K562 (cell line): Measurements from ENCODE around the gene PPP1R13B. TPM values are rescaled to one million over a fixed set of nuclear protein-coding genes. Genes with fewer than 3 reads are reported as not detected.

Source experiments
- ATAC-seq: fragments of 200-7000 bp; cut with Tn5 transposase; 3 replicates; pipeline ENCODE4 v1.9.1; 2020; ENCODE audit warnings: moderate library complexity
- BruUV-seq: library from RNA; stranded (reverse); fragments of 400-500 nt; replicated peaks from 2 replicates; lab custom pipeline; 2021; lab: Mats Ljungman, UMichigan
- CTCF ChIA-PET: fragments of 300-600 bp; formaldehyde crosslinking; extraction: SDS; loops from one replicate; lab custom pipeline; 2021; ENCODE audit warnings: low intra/inter-chr PET ratio; lab: Yijun Ruan, JAX
- POLR2A ChIA-PET: fragments of 300-600, 350-650 bp; sonication (Branson Sonifier 250); formaldehyde crosslinking; extraction: SDS; loops from one replicate; lab custom pipeline; 2021; ENCODE audit warnings: antibody characterized with exemption, inconsistent platforms; lab: Yijun Ruan, JAX
- DNase-seq, 4 experiments: peaks; one replicate each; pipeline versions ENCODE4 v3.0.0 to v3.0.0-alpha.2; 2011 to 2018; ENCODE audit warnings: low spot score in 3 of 4, mixed read lengths in 3 of 4; ENCODE audit errors: extremely low read depth in 1 of 4
- FAIRE-seq: peaks from 2 replicates; lab custom pipeline; 2011; peaks lifted over from hg19 to GRCh38; lab: Jason Lieb, UNC
- H2AFZ ChIP-seq: 2 replicates; pipeline ENCODE4 v1.6.0; 2011; ENCODE audit warnings: low read depth, low read length, control low read depth, inconsistent platforms
- H3K27ac ChIP-seq: fragments of 200-600 bp; 3 replicates; pipeline ENCODE4 v1.8.0; 2011; ENCODE audit warnings: low read depth, mild to moderate bottlenecking, control low read depth, inconsistent platforms, low read length, moderate library complexity, mixed read lengths; ENCODE audit errors: extremely low read depth
- H3K27me3 ChIP-seq, 2 experiments: fragments of 300-600 bp in 1 of 2; 2 replicates in 1 of 2; 3 replicates in 1 of 2; pipeline versions ENCODE4 v1.6.0 to v1.8.0; 2011; ENCODE audit warnings: inconsistent platforms in 2 of 2, low read length in 2 of 2, mild to moderate bottlenecking in 1 of 2, mixed read lengths in 1 of 2, moderate library complexity in 1 of 2; ENCODE audit not compliant: control insufficient read depth in 2 of 2, insufficient read depth in 2 of 2
- H3K36me3 ChIP-seq: fragments of 300-600 bp; 3 replicates; pipeline ENCODE4 v1.8.0; 2011; ENCODE audit warnings: mild to moderate bottlenecking, low read length, inconsistent platforms; ENCODE audit not compliant: control insufficient read depth, insufficient read depth
- H3K4me1 ChIP-seq, 2 experiments: fragments of 200-600 bp in 1 of 2; replicated peaks in 1 of 2; 2 replicates in 1 of 2; 3 replicates in 1 of 2; pipeline versions ENCODE4 v1.5.1 to v1.8.0; 2011; ENCODE audit warnings: inconsistent platforms in 2 of 2, low read length in 2 of 2, mild to moderate bottlenecking in 1 of 2, mixed read lengths in 1 of 2, moderate library complexity in 1 of 2; ENCODE audit not compliant: control insufficient read depth in 2 of 2, insufficient read depth in 2 of 2
- H3K4me2 ChIP-seq: 2 replicates; pipeline ENCODE4 v1.6.1; 2011; ENCODE audit warnings: low read length, control low read depth, inconsistent platforms, mixed read lengths; ENCODE audit not compliant: insufficient read depth
- H3K4me3 ChIP-seq: fragments of 200-600 bp; sonication (generic), shearing (Covaris generic); 2 replicates; pipeline ENCODE4 v1.5.1; 2016; ENCODE audit warnings: control low read depth, inconsistent platforms
- H3K79me2 ChIP-seq: fragments of 200-600 bp; 3 replicates; pipeline ENCODE4 v1.8.0; 2011; ENCODE audit warnings: low read length, inconsistent platforms; ENCODE audit not compliant: control insufficient read depth, insufficient read depth
- H3K9ac ChIP-seq, 2 experiments: 2 replicates each; pipeline versions ENCODE4 v1.6.0 to v1.6.1; 2011; ENCODE audit warnings: low read depth in 2 of 2, low read length in 2 of 2, control low read depth in 1 of 2, inconsistent platforms in 1 of 2, mild to moderate bottlenecking in 1 of 2, mixed read lengths in 1 of 2; ENCODE audit not compliant: insufficient read depth in 1 of 2
- H3K9me1 ChIP-seq: one replicate; pipeline ENCODE4 v1.6.0; 2011; ENCODE audit warnings: inconsistent platforms, mild to moderate bottlenecking, low read length, moderate library complexity; ENCODE audit not compliant: control insufficient read depth, insufficient read depth
- H3K9me3 ChIP-seq: replicated peaks from 2 replicates; pipeline ENCODE4 v1.5.1; 2011; ENCODE audit warnings: low read depth, low read length, inconsistent platforms; ENCODE audit not compliant: control insufficient read depth, insufficient read depth
- H4K20me1 ChIP-seq: replicated peaks from 2 replicates; pipeline ENCODE4 v1.6.1; 2011; ENCODE audit warnings: low read length, inconsistent platforms, mixed read lengths; ENCODE audit not compliant: control insufficient read depth, insufficient read depth
- ATF1 ChIP-seq, 2 experiments: fragments of 450-650 bp in 1 of 2; IDR thresholded peaks; 2 replicates each; pipeline ENCODE4 v1.6.1; 2016; ENCODE audit warnings: missing compliant biosample characterization in 1 of 2, missing genetic modification characterization in 1 of 2
- CREB1 ChIP-seq, 2 experiments: sonication (generic) in 1 of 2; formaldehyde crosslinking in 1 of 2; IDR thresholded peaks; 2 replicates each; pipeline versions ENCODE4 v1.6.1 to v1.8.0; 2012 to 2022; ENCODE audit warnings: inconsistent platforms in 1 of 2, mild to moderate bottlenecking in 1 of 2, missing genetic modification reagents in 1 of 2, moderate library complexity in 1 of 2
- E4F1 ChIP-seq: fragments of 250-450 bp; sonication (Bioruptor Pico); IDR thresholded peaks from 2 replicates; pipeline ENCODE4 v1.5.0; 2021; ENCODE audit warnings: mild to moderate bottlenecking, borderline replicate concordance
- EP300 ChIP-seq: IDR thresholded peaks from 2 replicates; pipeline ENCODE4 v1.6.1; 2012; ENCODE audit warnings: low read length, improper control_type of control experiment
- GATAD2A ChIP-seq: fragments of 450-650 bp; IDR thresholded peaks from 2 replicates; pipeline ENCODE4 v1.6.1; 2017
- GTF2A2 ChIP-seq: IDR thresholded peaks from 2 replicates; pipeline ENCODE4 v1.6.1; 2016; ENCODE audit warnings: mild to moderate bottlenecking, missing genetic modification characterization, missing compliant biosample characterization
- ILF3 ChIP-seq: fragments of 450-650 bp; IDR thresholded peaks from 2 replicates; pipeline ENCODE4 v1.6.1; 2018; ENCODE audit warnings: antibody characterized with exemption, mild to moderate bottlenecking, moderate library complexity, borderline replicate concordance
- MTF1 ChIP-seq: fragments of 250-450 bp; sonication (Bioruptor Pico); IDR thresholded peaks from 2 replicates; pipeline ENCODE4 v1.9.0; 2021; ENCODE audit warnings: moderate library complexity, mild to moderate bottlenecking, inconsistent platforms, borderline replicate concordance
- NR0B1 ChIP-seq: fragments of 450-650 bp; IDR thresholded peaks from one replicate; pipeline ENCODE4 v1.6.1; 2018; ENCODE audit warnings: mild to moderate bottlenecking, moderate library complexity; ENCODE audit not compliant: partially characterized antibody
- NR3C1 ChIP-seq: sonication (generic); formaldehyde crosslinking; IDR thresholded peaks from 2 replicates; pipeline ENCODE4 v1.8.1; 2022; ENCODE audit warnings: missing genetic modification reagents
- NUFIP1 ChIP-seq: fragments of 450-650 bp; IDR thresholded peaks from 2 replicates; pipeline ENCODE4 v1.6.1; 2018; ENCODE audit not compliant: partially characterized antibody
- RAD51 ChIP-seq: fragments of 450-650 bp; IDR thresholded peaks from 2 replicates; pipeline ENCODE4 v1.7.1; 2016; ENCODE audit warnings: low read depth, mild to moderate bottlenecking, borderline replicate concordance
- SMARCA5 ChIP-seq: fragments of 450-650 bp; IDR thresholded peaks from 2 replicates; pipeline ENCODE4 v1.6.1; 2016
- U2AF2 ChIP-seq: fragments of 200-400 bp; formaldehyde crosslinking; optimal IDR thresholded peaks from 2 replicates; pipeline ENCODE3; 2017; ENCODE audit warnings: low read depth, mild to moderate bottlenecking, low read length
- ZNF134 ChIP-seq: fragments of 250-450 bp; sonication (Bioruptor Pico); conservative IDR thresholded peaks from 2 replicates; pipeline ENCODE4 v1.4.0; 2020
- ZNF224 ChIP-seq: sonication (generic); formaldehyde crosslinking; IDR thresholded peaks from 2 replicates; pipeline ENCODE4 v1.8.0; 2022; ENCODE audit warnings: mild to moderate bottlenecking, missing genetic modification reagents
- ZNF282 ChIP-seq: sonication (generic); formaldehyde crosslinking; IDR thresholded peaks from 2 replicates; pipeline ENCODE4 v1.8.1; 2023; ENCODE audit warnings: missing genetic modification reagents
- ZNF311 ChIP-seq: fragments of 250-450 bp; sonication (Bioruptor Pico); IDR thresholded peaks from 2 replicates; pipeline ENCODE4 v1.4.0; 2020; ENCODE audit warnings: mild to moderate bottlenecking, moderate library complexity
- WGBS: fragments of 100-300 bp; shearing (Covaris generic); methylation state at CpG from one replicate; pipeline ENCODE4 v1.1.6; 2016; ENCODE audit warnings: low coverage, mixed read lengths; ENCODE audit not compliant: insufficient coverage; ENCODE audit errors: missing lambda C conversion rate; 5-methylcytosine and 5-hydroxymethylcytosine counted together
- in situ Hi-C: fragments of 300-500 bp; cut with MboI; formaldehyde crosslinking; loops from 4 replicates; pipeline ENCODE4 v1.15.0; 2018; ENCODE audit warnings: inconsistent platforms, mixed read lengths
- intact Hi-C: fragments of 100-400 bp; cut with micrococcal nuclease; formaldehyde crosslinking; loops from 2 replicates; pipeline ENCODE4 v1.14.2; 2022
- polyA plus RNA-seq, 8 experiments: library from polyadenylated mRNA; depleted of rRNA in 4 of 8; stranded (reverse) in 5 of 8; unstranded in 3 of 8; fragments of >200 nt; fragmentation: Nextera tagmentation in 2 of 8; fragmentation: Illumina TruSeq in 1 of 8; extraction: Ambion mirVana in 2 of 8; extraction: Trizol in 1 of 8; gene quantifications; 2 replicates each; pipeline versions ENCODE4 v1.2.1 to v1.2.3, GENCODE V29; 2011 to 2014; ENCODE audit warnings: inconsistent platforms in 1 of 8, missing spikeins in 1 of 8
- total RNA-seq, 7 experiments: library from RNA; depleted of rRNA in 6 of 7; stranded (reverse); fragments of >200 nt in 6 of 7; fragmentation: Illumina TruSeq in 2 of 7; extraction: Trizol in 2 of 7; gene quantifications; 2 replicates each; pipeline versions ENCODE4 v1.2.1 to v1.2.3, GENCODE V29; 2011 to 2021; ENCODE audit warnings: low replicate concordance in 1 of 7

Gene PPP1R13B
- total and polyA plus RNA-seq, 9 of the 15 experiments (the other 6 are each of a cell fraction or from before 2014, with no cell fraction given) = 0.03 to 1.7 (median 0.15) TPM

DNA sequence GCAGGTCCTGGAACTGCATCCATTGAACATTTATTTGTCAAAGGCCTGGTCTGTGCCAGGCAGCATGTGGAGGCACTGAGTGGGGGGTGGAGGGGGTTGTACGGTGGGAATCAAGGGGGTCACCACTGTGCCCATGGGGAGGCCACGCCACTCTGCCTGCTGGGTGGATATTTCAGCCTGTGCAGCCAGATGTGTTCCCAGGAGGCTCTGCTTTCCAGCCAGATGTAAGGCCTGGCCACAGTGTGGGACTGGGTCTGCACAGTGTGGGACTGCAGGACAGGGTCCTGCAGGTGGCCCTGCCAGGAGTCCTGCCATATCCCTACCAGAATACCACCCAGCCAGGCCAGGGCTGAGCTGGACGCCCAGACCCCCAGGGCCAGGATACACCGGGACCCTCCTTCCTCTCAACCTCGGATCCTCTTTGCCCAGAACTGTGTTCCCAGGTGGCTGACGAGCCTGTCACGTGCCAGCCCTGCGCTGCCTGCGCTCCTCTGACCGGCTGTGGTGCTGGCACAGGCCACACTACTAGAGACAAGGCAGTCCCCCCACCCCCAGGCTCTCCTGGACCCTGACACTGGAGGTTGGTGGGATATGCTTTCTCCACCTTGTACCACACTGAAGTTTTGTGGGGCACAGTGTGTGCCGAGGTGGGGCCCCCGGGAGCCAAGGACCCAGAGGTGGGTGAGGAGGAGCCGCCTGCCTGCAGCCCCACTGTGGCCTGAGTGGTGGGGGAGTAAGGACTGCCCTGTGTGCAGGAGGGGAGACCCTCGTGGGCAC is 149.6 kb downstream of the PPP1R13B start (continued):
- no peak for TF ChIP-seq E4F1
- no peak for TF ChIP-seq ZNF224 (CRISPR knock-in tag)
- TF ChIP-seq, all 486 proteins: peak for 3

DNA sequence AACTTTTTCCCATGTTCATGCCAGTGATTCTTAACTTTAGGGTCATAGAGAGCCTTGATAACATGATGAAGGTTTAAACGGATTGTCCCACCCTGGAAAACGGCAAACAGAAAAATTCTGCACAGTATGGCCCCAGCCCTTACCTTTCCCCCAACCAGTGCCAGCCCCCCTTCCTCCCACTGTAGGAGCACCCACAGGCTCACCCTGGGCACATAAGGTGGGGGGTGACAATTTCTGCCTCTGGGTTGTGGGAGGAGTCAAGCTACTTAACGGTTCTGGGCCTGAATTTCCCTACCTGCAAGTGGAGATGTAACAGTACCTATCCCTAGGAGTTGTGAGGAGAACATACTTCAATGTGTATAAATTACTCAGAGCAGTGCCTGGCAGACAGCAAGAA is 150.2 kb downstream of the PPP1R13B start:
- FAIRE-seq (no peak), DNase-seq (no peak), ATAC-seq (no peak; the same call in 2 of the 3 replicates)
- peaks cover 0 to 31% of the 10 kb centered on the region in 2 experiments; a peak in 2 of 5 replicates for H3K4me1 ChIP-seq
- no peaks in the 10 kb centered on the region for H3K9me3 ChIP-seq
- no peak overlapping the region for H3K4me3 ChIP-seq
- H3K9ac ChIP-seq = no peak overlapping the region
- in situ Hi-C loops (no loop called here), intact Hi-C loops (no loop called here)
- H2AFZ ChIP-seq = no peak overlapping the region
- H3K79me2 ChIP-seq = no peaks in the 10 kb centered on the region
- peaks cover 80% of the 10 kb centered on the region; the same call in 2 of the 3 replicates for H3K36me3 ChIP-seq
- no peak overlapping the region for H3K4me2 ChIP-seq
- no TSS peak for BruUV-seq
- ChIA-PET CTCF (no interaction called here), POLR2A (interaction anchor here (0.8 kb wide), 1 partner anchor 47 kb away, joined by 3 read pairs; no protein-coding TSS in a partner anchor)
- no peak overlapping the region for H3K27ac ChIP-seq
- no peaks in the 10 kb centered on the region for H3K27me3 ChIP-seq
- no peaks in the 10 kb centered on the region for H3K9me1 ChIP-seq
- 29% methylated on average over 2 of the region's 3 CpGs for WGBS
- H4K20me1 ChIP-seq = no peaks in the 10 kb centered on the region; the same call in 1 of the 2 replicates
- TF ChIP-seq ZNF311 (CRISPR knock-in tag) (no peak), U2AF2 (no peak), NR0B1 (no peak), RAD51 (no peak), GTF2A2 (tag) (no peak), NUFIP1 (no peak), ILF3 (no peak), EP300 (no peak), SMARCA5 (no peak), NR3C1 (no peak), GATAD2A (no peak), MTF1 (CRISPR knock-in tag) (no peak), ZNF282 (CRISPR knock-in tag) (no peak), CREB1 (IDR thresholded peaks at IDR 0.05) (no peak), CREB1 (CRISPR knock-in tag; IDR thresholded peaks at IDR 0.05) (no peak), ATF1 (CRISPR knock-in tag; IDR thresholded peaks at IDR 0.05) (no peak), ATF1 (tag; IDR thresholded peaks at IDR 0.05) (no peak), ZNF134 (CRISPR knock-in tag) (no peak)
